Left renal pelvis (tissue), 4 donors: ENCODE measurements around the gene LGALS3. TPM values are rescaled to one million over a fixed set of nuclear protein-coding genes. Genes with fewer than 3 reads are reported as not detected.

Source experiments
- DNase-seq, 4 donors: peaks; one replicate each; pipeline ENCODE4 v3.0.0-alpha.2; 2013; ENCODE audit warnings: low read depth in 4 of 4, low spot score in 3 of 4
- polyA plus RNA-seq, 4 donors: library from polyadenylated mRNA; unstranded; fragments of 120-200 nt; gene quantifications; one replicate each; pipeline ENCODE4 v1.2.1, GENCODE V29; 2013; ENCODE audit not compliant: insufficient read length in 4 of 4

The LGALS3 gene
- polyA plus RNA-seq, 4 donors, result 21.0 to 66.4 (median 28.4) TPM

- DNase-seq, result no peak
Measured at GRCh38 chr14:55128386-55129085, 516 bp upstream of the LGALS3 start.

DNA sequence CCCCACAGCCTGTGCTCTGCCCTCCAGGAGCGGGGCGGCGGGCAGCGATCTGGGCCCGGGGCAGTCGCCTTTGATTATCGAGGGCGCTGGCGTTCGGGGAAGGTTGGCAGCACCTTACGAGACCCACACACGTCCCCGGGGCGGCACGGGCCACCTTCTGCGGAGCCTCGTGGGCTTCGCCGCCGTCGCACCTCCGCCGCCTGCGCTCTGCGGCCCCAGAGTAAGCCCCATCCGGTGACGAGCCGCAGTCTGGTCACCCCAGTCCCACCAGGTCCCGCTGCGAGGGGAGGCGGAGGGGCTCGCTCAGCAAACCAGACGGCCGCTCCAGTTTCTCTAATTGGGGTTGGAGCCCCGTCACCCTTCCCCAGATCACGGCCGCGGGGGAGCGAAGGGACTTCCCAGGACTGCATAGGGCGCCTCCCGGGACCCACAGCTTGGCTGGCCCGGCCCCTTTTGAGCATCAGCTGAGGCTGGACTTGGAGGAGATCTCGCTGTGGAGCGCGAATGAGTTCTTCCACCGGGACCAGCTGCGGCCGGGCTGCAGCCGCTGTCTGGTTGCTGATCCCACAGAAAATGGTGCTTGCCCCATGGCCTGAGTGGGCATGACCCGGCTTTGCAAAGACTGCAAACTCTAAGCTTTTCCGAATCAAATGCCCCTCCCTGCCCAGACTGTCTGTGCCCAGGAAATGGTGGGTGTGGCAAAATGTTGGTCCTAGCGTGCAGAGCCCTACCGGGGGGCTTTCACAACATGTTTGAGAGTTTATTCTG, 560 bp downstream of the LGALS3 start:
- no peak for DNase-seq

- DNase-seq, result no peak
Measured at GRCh38 chr14:55130196-55130550, 1.1 kb downstream of the LGALS3 start.

DNA sequence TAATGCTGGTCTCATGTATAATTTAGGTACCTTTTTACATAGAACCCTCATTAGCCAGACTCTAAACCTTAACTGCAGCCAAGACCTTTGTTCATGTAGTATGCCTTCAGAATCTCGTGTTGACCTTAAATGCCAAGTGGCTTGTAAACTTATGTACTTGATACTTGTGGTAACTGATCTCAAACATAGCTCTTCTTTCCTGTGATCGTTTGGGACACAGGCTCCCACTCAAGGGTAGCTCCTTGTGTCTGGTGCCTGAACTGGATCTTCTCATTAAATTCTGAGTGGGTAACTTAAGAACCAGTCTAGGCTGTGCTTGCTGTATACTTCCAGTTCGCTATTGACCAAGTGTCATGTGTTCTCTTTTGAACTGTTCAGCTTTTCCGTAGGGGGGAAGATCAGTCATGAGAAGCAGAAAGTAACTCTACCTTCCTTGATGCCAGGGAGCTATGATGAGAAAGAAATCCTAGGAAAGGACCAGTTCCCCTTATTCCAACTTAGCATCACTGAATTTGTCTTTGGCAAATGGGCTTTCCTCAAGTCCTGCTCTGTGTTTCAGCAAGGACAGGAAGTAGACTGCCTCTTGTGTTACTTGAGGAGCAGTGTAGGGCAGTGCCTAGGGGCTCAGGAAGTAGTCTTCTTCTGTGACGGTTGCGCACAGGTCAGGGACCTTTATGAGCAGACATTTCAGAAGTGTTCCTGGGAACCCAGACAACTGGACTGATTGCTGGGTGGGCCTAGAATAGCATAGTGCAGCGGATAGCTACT, 2.5 kb downstream of the LGALS3 start:
- no peak for DNase-seq

DNA sequence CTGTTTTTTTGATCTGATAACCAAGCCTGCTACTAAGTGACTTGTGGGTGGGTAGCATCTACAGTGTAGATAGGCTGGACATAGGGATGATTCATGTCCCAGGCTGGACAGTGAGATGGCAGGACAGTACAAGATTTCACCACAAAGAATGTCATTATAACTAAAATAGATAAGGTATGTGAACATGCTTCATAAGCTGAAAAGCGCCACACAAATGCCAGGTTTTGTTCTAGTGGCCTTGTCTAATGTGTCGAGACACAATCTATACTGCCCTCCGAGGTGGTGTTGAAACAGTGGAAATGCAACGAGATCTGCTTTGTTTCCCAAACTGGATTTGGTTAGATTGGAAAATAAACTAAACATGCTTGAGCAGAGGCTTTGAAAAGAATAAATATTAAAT, 4.4 kb downstream of the LGALS3 start:
- no peak for DNase-seq

- no peak for DNase-seq
Measured at GRCh38 chr14:55136241-55136640, 7.2 kb downstream of the LGALS3 start.

DNA sequence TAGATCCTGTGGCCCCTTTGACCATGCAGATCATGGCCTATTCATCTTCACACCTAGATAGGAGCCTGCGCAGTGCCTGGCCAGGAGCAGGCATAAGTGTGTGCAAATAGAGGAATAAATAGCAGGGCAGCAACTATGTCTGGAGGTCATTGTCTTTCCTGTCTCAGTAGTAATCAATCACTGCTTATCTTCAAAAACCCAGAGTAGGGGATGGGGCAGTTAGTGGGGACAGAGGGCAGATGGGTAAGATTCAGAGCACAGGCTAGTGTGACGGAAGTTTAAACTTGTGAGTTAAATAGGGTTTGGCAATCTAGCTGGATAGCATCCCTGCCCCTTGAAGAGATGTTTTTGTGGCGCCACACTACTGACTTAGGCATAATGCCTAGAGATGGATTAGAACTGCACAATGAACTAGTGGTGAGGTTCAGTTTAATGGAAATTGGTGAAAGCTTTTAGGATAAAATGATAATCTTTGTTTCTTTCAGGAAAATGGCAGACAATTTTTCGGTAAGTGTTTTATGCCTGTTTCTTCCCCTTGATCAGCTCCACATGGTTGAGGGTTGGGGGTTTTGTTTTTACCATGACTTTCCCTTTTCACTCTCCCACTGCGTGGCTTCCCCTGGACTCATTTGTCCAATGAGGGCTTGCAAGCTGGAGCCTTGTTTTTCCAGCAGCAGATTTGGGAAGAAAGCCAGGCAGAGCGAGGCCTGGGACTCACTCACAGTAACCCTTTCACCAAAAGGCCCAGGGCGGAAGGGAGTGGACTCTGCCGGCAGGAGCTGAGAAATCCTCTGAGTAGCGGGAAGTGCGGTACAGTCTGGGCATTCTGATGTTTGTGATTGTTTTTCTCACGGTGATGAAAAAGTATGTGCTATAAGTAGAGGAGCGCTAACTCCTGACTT, 8.1 kb downstream of the LGALS3 start:
- peak in 1 of 4 donors; percentile 53 for DNase-seq

GRCh38 chr14:55138091-55138490, 9.0 kb downstream of the LGALS3 start:
- DNase-seq, result no peak

DNA sequence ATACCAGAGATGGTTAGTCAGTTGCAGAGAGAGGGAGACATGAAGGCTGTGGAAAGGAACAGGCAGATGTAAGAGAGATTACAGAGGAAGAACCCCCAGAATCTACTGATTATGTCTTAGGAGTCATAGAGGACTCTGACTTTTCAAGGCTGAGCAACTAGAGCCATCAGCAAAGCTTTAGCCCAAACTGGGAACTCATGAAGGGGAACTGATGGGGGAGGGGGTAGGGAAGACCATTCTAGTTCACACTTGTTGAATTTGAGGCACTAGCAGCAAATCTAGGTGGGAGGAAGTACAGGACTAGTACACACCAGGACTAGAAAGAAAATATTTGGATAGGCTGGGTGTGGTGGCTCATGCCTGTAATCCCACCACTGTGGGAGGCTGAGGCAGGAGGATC, 10.1 kb downstream of the LGALS3 start:
- DNase-seq, result no peak

- DNase-seq, result no peak
Measured at GRCh38 chr14:55139696-55140509, 10.9 kb downstream of the LGALS3 start.

DNA sequence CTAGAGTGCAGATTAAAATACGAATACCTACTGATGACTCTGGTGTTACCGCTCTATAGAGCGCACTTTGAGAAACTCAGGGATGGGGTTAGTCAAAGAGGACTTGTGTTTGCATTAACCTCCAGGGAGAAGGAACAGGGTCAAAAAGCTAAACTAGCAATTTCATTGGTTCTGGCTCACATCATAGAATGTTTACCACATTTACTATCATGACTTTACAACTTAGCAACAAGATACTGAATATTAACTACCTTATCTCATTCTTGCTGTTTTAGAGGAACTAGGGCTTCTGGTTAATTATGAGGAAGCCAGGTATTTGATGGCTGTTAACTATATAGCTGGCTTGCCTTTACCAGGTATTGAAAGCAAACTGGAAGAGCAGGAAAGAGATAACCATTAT, 12.8 kb downstream of the LGALS3 start:
- no peak for DNase-seq

- no peak for DNase-seq
Measured at GRCh38 chr14:55142466-55142865, 13.4 kb downstream of the LGALS3 start.

- no peak for DNase-seq
Measured at GRCh38 chr14:55146425-55146824, 17.4 kb downstream of the LGALS3 start.

DNA sequence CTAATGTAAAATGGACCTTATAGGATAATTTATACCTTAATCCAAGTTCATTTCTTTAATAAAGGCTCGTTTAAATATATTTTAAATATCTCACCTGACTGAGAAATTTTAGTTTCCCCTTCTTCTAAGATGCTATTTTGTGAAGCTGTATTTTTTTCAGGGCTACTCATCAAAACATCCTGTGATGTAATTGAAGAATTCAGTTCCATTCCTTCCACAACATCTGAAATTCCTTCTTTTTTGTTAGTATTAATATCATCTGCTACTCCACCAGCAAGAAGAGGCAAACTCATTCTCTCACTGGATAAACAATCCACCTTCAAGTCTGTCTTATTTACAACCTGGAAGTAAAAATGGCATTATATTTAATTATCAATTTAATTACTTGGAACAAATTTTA, 22.5 kb downstream of the LGALS3 start:
- DNase-seq, result no peak

DNA sequence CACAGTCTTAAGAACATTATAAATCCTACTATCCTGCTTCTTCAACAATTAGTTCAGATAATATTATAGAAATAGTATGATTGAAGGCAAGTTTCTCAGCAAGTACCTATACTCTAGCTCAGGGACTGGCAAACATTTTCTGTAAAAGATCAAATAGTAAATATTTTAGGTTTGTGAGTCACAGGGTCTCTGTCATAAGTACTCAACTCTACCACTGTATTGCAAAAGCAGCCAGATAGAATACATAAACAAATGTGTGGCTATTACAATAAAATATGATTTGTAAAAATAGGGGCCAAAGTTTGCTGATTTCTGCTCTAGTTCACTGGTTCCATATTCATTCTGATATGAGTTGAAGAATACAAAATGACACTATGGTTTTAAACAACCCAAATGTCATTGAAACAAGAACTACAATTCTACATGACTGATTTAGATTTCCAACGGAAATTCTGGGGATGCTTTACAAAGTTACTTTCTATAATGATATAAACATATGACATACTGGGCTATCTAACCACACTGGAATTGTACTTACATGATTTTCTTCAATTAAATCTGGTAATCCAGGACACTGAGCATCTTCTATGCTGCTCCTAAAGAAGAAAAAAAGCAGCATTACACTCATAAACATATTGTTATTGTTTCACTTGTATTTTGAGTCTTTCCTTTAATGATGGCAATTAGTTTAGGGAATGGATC, 23.2 kb downstream of the LGALS3 start:
- no peak for DNase-seq

GRCh38 chr14:55153951-55154350, 24.9 kb downstream of the LGALS3 start:
- DNase-seq, result no peak

DNA sequence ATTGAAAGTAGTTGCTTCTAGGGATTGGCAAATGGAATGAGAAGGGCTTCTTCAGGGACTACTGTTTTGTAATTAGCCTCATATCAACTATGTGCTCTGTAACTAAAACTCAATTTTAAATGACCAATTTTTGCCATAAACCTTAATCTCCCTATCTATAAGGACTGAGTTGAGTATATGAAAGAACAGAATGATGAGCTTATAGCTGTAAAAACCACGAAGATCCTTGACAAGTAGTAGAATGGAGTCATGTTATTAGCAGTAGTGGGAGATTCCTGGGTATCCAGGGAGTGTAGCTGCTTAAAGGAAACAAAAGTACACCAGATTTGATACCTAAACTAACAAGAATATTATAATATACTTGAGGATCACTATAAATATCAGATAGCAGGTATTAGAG, 28.0 kb downstream of the LGALS3 start:
- no peak for DNase-seq

DNA sequence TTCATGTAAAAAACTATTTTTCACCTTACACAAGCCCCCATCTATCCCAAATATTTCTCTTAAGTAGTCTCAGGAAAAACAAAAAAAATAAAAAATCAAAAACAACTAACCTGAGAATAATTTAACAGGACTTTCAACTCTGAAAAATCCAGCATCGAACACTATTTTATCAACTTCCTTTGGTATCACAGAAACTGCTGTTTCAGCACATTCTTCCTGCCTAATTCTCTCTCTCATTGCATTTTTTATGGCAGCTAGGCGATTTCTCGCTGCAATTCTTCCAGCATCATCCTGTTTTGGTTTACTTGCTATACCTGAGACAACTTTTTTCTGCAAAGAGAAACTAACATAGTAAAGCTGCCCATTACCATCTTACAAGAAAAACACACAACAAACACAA, 29.4 kb downstream of the LGALS3 start:
- DNase-seq, result no peak

DNA sequence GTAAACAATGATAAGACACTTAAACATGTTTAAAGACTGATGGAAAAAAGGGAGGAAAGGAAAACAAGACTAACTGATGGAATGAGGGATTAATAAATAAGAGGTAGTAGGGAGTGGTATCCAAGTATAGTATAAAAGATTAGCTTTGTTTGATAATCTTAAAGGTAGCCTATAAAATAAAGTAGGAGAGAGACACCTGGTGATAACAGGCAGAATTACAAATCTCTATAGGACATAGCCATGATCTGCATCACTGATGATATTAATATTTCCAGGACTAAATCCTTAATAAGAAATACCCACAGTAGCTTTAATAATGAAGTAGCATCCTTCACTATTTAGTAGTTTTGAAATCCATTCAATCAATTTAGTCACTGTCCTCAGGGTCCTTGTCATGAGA, 31.9 kb downstream of the LGALS3 start:
- DNase-seq, result peak in 2 of 4 donors; percentile 6 to 12
